Neural cell (in vitro differentiated cells): ENCODE results near the gene SMARCD1. TPM values are rescaled to one million over a fixed set of nuclear protein-coding genes. Genes with fewer than 3 reads are reported as not detected.

Source experiments
- H2AFZ ChIP-seq: fragments of 200-600, 300-800 bp; sonication (generic), shearing (Covaris generic); 2 replicates; pipeline ENCODE4 v1.6.0; 2014; ENCODE audit warnings: low read depth, mild to moderate bottlenecking, antibody characterized with exemption, low read length, moderate library complexity
- H3F3A ChIP-seq: fragments of 200-600 bp; shearing (Covaris generic); 2 replicates; pipeline ENCODE4 v1.6.1; 2016; ENCODE audit warnings: mild to moderate bottlenecking, moderate library complexity, mixed read lengths, antibody characterized with exemption, low read length; ENCODE audit not compliant: insufficient read depth, poor library complexity, severe bottlenecking
- H3K27ac ChIP-seq: fragments of 200-600, 300-800 bp; sonication (generic), shearing (Covaris generic); 2 replicates; pipeline ENCODE4 v1.5.1; 2014; ENCODE audit warnings: mild to moderate bottlenecking, low read length, moderate library complexity
- H3K27me3 ChIP-seq: fragments of 300-800, 200-600 bp; sonication (generic), shearing (Covaris generic); 2 replicates; pipeline ENCODE4 v1.6.0; 2014; ENCODE audit warnings: mild to moderate bottlenecking, low read depth, low read length, moderate library complexity; ENCODE audit not compliant: insufficient read depth
- H3K36me3 ChIP-seq: fragments of 300-800, 200-600 bp; sonication (generic), shearing (Covaris generic); 2 replicates; pipeline ENCODE4 v1.5.1; 2014; ENCODE audit warnings: mild to moderate bottlenecking, antibody characterized with exemption, low read length, moderate library complexity; ENCODE audit not compliant: insufficient read depth
- H3K4me2 ChIP-seq: fragments of 300-800, 200-600 bp; sonication (generic), shearing (Covaris generic); 2 replicates; pipeline ENCODE4 v1.6.0; 2014; ENCODE audit warnings: mild to moderate bottlenecking, low read length
- H3K4me3 ChIP-seq: fragments of 300-800, 200-600 bp; sonication (generic), shearing (Covaris generic); 2 replicates; pipeline ENCODE4 v1.5.1; 2014; ENCODE audit warnings: mild to moderate bottlenecking, low read length, moderate library complexity
- H3K79me2 ChIP-seq: fragments of 200-600 bp; shearing (Covaris generic); replicated peaks from 2 replicates; pipeline ENCODE4 v1.6.0; 2014; ENCODE audit warnings: mild to moderate bottlenecking, low read length, moderate library complexity; ENCODE audit not compliant: insufficient read depth
- H3K9ac ChIP-seq: fragments of 300-800, 200-600 bp; sonication (generic), shearing (Covaris generic); 2 replicates; pipeline ENCODE4 v1.6.1; 2016; ENCODE audit warnings: mild to moderate bottlenecking, low read length, mixed read lengths
- H3K9me2 ChIP-seq: fragments of 200-600 bp; shearing (Covaris generic); 2 replicates; pipeline ENCODE4 v1.6.1; 2016; ENCODE audit warnings: mild to moderate bottlenecking, low read length, mixed read lengths; ENCODE audit not compliant: insufficient read depth
- H3K9me3 ChIP-seq: fragments of 200-600, 300-800 bp; sonication (generic), shearing (Covaris generic); 2 replicates; pipeline ENCODE4 v1.6.1; 2016; ENCODE audit warnings: mild to moderate bottlenecking, mixed run types, low read length, moderate library complexity, mixed read lengths
- H4K20me1 ChIP-seq: fragments of 200-600 bp; shearing (Covaris generic); 2 replicates; pipeline ENCODE4 v1.6.1; 2016; ENCODE audit warnings: mild to moderate bottlenecking, mixed run types; ENCODE audit not compliant: insufficient read depth
- EP300 ChIP-seq: fragments of 450-650 bp; conservative IDR thresholded peaks from 2 replicates; pipeline ENCODE4 v1.6.1; 2014; ENCODE audit warnings: antibody characterized with exemption, mild to moderate bottlenecking, moderate library complexity; ENCODE audit not compliant: poor library complexity, severe bottlenecking
- MXI1 ChIP-seq: fragments of 450-650 bp; conservative IDR thresholded peaks from 2 replicates; pipeline ENCODE4 v1.6.1; 2014; ENCODE audit warnings: antibody characterized with exemption, mild to moderate bottlenecking; ENCODE audit not compliant: poor library complexity, severe bottlenecking
- TAF1 ChIP-seq: IDR thresholded peaks from 2 replicates; pipeline ENCODE4 v1.6.1; 2012; ENCODE audit warnings: low read depth
- polyA plus RNA-seq: library from polyadenylated mRNA; depleted of rRNA; stranded (reverse); fragments of >200 nt; gene quantifications from 2 replicates; pipeline ENCODE4 v1.2.3, GENCODE V29; 2014
- TF ChIP-seq, protein P1 (sequence below): fragments of 450-650 bp; IDR thresholded peaks from 2 replicates; pipeline ENCODE4 v1.5.1; 2014; ENCODE audit warnings: antibody characterized with exemption, mild to moderate bottlenecking, moderate library complexity; ENCODE audit not compliant: poor library complexity, severe bottlenecking
- TF ChIP-seq, protein P2 (sequence below): IDR thresholded peaks from 2 replicates; pipeline ENCODE4 v1.6.1; 2012; ENCODE audit warnings: borderline replicate concordance

SMARCD1 gene
- polyA plus RNA-seq, 1 donor from 2014 or later, result 90.9 TPM

DNA sequence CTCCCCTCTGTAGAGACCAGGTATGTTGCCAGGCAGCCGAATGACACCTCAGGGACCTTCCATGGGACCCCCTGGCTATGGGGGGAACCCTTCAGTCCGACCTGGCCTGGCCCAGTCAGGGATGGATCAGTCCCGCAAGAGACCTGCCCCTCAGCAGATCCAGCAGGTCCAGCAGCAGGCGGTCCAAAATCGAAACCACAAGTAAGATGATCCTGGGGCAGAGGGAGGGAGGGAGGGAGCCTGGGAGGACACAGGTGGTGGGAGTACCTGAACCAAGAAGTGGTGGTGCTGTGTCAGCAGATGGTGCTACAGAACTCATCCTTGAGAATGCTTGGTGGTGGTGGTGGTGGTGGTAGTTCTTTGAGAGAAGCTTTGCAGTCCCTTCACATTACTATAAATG lies 1.0 kb downstream of the SMARCD1 start:
- H3K79me2 ChIP-seq, result peaks cover 15% of the 10 kb centered on the region
- H3K27me3 ChIP-seq, result no peaks in the 10 kb centered on the region
- peak overlapping the region; percentile 90 for H3K4me3 ChIP-seq
- H3K9me2 ChIP-seq, result no peaks in the 10 kb centered on the region
- H3F3A ChIP-seq, result peaks cover 4% of the 10 kb centered on the region
- H3K4me2 ChIP-seq, result peak overlapping the region; percentile 71
- no peaks in the 10 kb centered on the region for H3K9me3 ChIP-seq
- TF ChIP-seq TAF1, result no peak
- TF ChIP-seq, protein P1, sequence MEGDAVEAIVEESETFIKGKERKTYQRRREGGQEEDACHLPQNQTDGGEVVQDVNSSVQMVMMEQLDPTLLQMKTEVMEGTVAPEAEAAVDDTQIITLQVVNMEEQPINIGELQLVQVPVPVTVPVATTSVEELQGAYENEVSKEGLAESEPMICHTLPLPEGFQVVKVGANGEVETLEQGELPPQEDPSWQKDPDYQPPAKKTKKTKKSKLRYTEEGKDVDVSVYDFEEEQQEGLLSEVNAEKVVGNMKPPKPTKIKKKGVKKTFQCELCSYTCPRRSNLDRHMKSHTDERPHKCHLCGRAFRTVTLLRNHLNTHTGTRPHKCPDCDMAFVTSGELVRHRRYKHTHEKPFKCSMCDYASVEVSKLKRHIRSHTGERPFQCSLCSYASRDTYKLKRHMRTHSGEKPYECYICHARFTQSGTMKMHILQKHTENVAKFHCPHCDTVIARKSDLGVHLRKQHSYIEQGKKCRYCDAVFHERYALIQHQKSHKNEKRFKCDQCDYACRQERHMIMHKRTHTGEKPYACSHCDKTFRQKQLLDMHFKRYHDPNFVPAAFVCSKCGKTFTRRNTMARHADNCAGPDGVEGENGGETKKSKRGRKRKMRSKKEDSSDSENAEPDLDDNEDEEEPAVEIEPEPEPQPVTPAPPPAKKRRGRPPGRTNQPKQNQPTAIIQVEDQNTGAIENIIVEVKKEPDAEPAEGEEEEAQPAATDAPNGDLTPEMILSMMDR, result peak; percentile 13
- TF ChIP-seq, protein P2, sequence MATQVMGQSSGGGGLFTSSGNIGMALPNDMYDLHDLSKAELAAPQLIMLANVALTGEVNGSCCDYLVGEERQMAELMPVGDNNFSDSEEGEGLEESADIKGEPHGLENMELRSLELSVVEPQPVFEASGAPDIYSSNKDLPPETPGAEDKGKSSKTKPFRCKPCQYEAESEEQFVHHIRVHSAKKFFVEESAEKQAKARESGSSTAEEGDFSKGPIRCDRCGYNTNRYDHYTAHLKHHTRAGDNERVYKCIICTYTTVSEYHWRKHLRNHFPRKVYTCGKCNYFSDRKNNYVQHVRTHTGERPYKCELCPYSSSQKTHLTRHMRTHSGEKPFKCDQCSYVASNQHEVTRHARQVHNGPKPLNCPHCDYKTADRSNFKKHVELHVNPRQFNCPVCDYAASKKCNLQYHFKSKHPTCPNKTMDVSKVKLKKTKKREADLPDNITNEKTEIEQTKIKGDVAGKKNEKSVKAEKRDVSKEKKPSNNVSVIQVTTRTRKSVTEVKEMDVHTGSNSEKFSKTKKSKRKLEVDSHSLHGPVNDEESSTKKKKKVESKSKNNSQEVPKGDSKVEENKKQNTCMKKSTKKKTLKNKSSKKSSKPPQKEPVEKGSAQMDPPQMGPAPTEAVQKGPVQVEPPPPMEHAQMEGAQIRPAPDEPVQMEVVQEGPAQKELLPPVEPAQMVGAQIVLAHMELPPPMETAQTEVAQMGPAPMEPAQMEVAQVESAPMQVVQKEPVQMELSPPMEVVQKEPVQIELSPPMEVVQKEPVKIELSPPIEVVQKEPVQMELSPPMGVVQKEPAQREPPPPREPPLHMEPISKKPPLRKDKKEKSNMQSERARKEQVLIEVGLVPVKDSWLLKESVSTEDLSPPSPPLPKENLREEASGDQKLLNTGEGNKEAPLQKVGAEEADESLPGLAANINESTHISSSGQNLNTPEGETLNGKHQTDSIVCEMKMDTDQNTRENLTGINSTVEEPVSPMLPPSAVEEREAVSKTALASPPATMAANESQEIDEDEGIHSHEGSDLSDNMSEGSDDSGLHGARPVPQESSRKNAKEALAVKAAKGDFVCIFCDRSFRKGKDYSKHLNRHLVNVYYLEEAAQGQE, result no peak
- H3K9ac ChIP-seq, result peak overlapping the region; percentile 91
- H2AFZ ChIP-seq, result no peak overlapping the region
- no peaks in the 10 kb centered on the region for H4K20me1 ChIP-seq
- H3K27ac ChIP-seq, result peak overlapping the region; percentile 90
- H3K36me3 ChIP-seq, result peaks cover 3% of the 10 kb centered on the region

DNA sequence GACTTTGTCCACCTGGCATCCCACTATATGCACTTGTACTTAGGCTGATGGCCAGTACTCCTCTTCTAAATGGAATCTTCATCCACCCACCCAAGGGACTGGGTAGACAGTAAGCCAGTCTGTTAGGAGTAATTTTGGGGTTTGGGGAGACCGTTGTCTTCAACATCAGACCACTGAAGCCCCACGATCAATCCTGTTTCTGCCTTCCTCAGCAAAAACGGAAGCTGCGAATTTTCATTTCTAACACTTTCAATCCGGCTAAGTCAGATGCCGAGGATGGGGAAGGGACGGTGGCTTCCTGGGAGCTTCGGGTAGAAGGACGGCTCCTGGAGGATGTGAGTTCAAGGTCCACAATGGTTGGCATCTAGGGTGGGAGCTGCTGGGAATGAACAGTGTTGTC lies 2.0 kb downstream of the SMARCD1 start:
- Histone ChIP-seq H3K79me2 (peaks cover 15% of the 10 kb centered on the region), H3K4me3 (peak overlapping the region; percentile 90)

More for the DNA sequence above, 2.0 kb downstream of the SMARCD1 start:
- Histone ChIP-seq H3K27me3 (no peaks in the 10 kb centered on the region), H4K20me1 (no peaks in the 10 kb centered on the region), H3K9me2 (no peaks in the 10 kb centered on the region), H3K36me3 (peaks cover 3% of the 10 kb centered on the region), H3K9me3 (no peaks in the 10 kb centered on the region), H2AFZ (no peak overlapping the region), H3K4me2 (no peak overlapping the region), H3K9ac (peak overlapping the region; percentile 9), H3K27ac (no peak overlapping the region), H3F3A (peaks cover 4% of the 10 kb centered on the region)
- no peak for TF ChIP-seq EP300
- TF ChIP-seq TAF1, result no peak
- TF ChIP-seq MXI1, result no peak
- TF ChIP-seq, protein P2, result no peak
- TF ChIP-seq, protein P1, result no peak
